ENCODE data around the gene DFFA.

Gene DFFA, protein sequence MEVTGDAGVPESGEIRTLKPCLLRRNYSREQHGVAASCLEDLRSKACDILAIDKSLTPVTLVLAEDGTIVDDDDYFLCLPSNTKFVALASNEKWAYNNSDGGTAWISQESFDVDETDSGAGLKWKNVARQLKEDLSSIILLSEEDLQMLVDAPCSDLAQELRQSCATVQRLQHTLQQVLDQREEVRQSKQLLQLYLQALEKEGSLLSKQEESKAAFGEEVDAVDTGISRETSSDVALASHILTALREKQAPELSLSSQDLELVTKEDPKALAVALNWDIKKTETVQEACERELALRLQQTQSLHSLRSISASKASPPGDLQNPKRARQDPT

DNA sequence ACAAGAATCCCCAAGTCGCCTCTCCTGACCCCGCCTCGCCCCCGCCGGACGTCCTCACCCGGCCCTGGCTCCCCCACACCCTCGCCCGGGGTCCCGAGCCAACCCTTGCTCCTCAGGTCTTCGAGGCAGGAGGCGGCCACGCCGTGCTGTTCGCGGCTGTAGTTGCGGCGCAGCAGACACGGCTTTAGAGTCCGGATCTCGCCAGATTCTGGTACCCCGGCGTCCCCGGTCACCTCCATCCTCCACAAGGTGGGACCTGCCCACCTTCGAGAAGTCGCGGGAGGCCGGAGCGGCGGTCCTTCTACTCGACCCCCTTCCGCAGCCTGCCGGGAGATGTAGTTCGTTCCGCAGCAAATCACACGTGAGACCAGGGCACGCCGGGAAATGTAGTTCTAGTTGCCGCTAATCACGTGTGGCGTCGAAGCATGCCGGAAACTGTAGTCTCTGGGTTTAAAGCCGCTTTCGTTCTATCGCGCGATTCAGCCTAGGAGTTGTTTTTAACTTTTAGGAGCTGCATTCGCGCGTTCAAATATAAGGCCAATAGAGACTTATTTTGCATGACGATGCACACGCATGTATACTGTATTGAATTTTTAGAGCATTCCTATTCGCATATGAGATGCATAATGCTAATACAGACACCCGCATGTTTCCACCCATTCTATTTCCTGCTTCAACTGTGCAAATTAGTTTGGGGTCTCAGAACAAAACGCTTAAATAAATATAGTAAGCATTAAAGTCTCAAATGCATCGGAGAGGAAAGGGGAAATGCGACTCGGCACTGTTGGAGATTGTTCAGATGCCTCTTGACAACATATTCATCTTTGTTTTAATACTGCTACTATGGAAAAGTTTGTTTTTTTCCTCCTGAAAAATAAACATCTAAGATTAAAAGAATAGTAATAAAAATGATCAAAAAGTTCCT is at the start of gene DFFA:
TSS of gene DFFA (minus strand) at position 310 of the 925 bp plus-strand sequence. CDS start at position 239, 71 bp downstream.
- DNase-seq, result peak; percentile 92 to 99 (median 96)
- intact Hi-C loops (cut with DNase I), result loop anchor here (1.0 to 2.0 kb wide), 2 partner anchors 22 to 42 kb away; partner anchors contain the start of gene CENPS

DNA sequence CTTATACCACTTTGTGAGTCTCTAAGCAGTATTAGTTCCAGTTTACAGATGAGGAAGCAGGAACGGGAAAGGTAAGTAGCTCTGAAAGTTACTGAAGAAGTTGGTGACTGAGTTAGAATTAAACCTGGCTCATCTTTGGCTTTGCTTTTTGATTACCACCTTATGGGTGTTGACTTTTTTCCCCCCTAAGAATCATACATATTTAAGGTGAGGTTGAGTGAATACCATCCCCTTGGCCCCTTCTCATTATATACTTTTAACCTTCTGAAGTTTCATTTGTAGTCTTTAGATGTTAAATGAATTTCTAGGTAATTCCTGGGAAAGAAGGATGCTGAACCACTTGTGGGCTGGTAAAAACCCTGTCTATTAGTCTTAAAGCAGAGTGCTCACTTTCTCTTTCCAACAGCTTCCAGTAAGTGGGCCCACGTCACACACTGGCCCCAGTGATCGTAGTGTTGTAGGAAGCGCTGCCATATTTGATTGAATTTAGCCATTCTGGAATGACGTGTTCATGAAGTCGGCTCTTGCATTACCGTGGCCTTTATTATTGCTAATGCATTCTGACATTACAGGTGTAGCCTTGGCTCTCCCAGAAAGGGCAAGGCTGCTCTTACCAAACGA is 49.3 kb upstream of the DFFA start:
- no peak for DNase-seq
- intact Hi-C loops (cut with DNase I), result no loop called here

DNA sequence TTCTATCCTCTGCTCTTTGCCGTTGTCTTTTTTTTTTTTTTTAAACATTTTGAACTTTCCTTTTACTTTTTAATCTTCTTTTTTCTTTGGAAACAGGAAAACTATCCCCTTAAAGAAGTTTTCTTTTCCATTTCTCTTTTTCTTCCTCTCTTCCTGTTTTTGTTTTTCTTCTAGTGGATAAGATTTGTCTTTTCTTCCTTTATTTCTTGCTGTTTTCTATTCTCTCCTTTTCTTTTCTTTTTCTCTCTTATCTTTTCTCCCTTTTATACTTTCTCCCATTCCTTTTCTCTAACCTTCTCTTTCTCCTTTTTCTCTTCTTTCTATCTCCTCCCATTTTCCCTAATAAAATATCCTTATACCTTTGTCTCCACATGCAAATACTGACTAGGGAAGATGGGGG is 48.6 kb upstream of the DFFA start:
- intact Hi-C loops (cut with DNase I), result no loop called here

GRCh38 chr1:10520497-10520896 is 48.2 kb upstream of the DFFA start:
- DNase-seq, result no peak
- intact Hi-C loops (cut with DNase I), result no loop called here

More for the DNA sequence above, 48.6 kb upstream of the DFFA start:
- no peak for DNase-seq

- intact Hi-C loops (cut with DNase I), result no loop called here
- no peak for DNase-seq
Measured at GRCh38 chr1:10519016-10519417, 46.7 kb upstream of the DFFA start.

GRCh38 chr1:10517677-10517982 is 45.3 kb upstream of the DFFA start:
- DNase-seq, result no peak
- intact Hi-C loops (cut with DNase I), result no loop called here

GRCh38 chr1:10516925-10517676 is 44.8 kb upstream of the DFFA start:
- intact Hi-C loops (cut with DNase I), result no loop called here
- DNase-seq, result no peak

GRCh38 chr1:10515976-10516750 is 43.8 kb upstream of the DFFA start:
- intact Hi-C loops (cut with DNase I), result loop anchor here (2.0 kb wide), 1 partner anchor 351 kb away; no protein-coding TSS in a partner anchor
- no peak for DNase-seq

GRCh38 chr1:10515301-10515975 is 43.1 kb upstream of the DFFA start:
- DNase-seq, result no peak
- intact Hi-C loops (cut with DNase I), result loop anchor here (2.0 kb wide), 1 partner anchor 351 kb away; no protein-coding TSS in a partner anchor

GRCh38 chr1:10514490-10515235 is 42.3 kb upstream of the DFFA start:
- DNase-seq, result no peak
- intact Hi-C loops (cut with DNase I), result loop anchor here (2.0 to 5.0 kb wide), 2 partner anchors 352 to 428 kb away; no protein-coding TSS in a partner anchor

GRCh38 chr1:10513199-10513598 is 40.9 kb upstream of the DFFA start:
- intact Hi-C loops (cut with DNase I), result loop anchor here (5.0 kb wide), 1 partner anchor 429 kb away; no protein-coding TSS in a partner anchor
- DNase-seq, result no peak

- intact Hi-C loops (cut with DNase I), result loop anchor here (5.0 kb wide), 1 partner anchor 431 kb away; no protein-coding TSS in a partner anchor
- DNase-seq, result peak in 1 of 10 donors; percentile 16
Measured at GRCh38 chr1:10511494-10511885, 39.2 kb upstream of the DFFA start.

DNA sequence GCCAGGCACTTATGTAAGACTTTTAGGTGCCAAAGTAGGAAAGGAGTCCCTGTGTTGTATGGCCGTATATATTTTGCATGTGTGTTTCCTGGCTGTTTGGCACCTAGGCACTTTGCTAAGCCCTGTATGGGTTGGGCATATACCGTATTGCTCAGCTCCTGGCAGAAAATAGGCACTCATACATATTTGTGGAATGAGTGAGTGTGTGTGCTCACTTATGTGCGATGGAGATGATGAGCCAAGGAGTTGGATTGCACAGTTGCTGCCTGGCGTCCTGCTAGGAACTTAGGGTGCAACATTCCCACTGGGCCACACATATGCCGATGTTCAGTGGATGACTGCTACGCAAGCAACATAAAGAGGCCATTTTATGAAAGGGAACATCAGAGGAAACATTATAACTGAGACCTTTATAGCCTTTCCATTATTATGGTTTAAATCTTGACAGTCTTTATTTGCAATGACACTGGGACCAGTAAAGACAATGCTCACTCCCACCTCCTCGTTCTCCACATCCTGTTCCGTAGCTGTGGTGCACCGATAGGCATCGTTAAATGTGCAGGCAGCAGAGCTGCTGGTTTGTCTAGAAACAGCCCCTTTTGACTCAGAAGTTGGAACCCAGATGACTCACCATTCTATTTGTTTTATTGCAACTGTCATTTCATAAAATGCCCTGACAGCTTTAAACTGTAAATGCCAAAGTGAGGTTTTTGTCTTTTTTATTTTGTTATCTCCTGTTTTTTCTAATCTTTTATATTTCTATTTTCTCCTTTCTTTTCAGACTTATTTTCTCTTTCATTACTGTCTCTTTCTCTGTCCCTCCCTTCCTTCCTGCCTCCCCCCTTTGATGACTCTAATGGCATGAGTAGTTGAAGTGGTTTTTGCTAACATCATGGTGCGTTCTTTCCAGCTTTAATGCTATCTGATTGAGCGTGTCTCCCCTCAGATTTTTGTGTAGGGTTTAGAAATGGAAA is 38.5 kb upstream of the DFFA start:
- intact Hi-C loops (cut with DNase I), result loop anchor here (5.0 kb wide), 1 partner anchor 431 kb away; no protein-coding TSS in a partner anchor
- DNase-seq, result peak in 2 of 10 donors; percentile 41 to 82

- DNase-seq, result peak in 1 of 10 donors; percentile 20
- intact Hi-C loops (cut with DNase I), result loop anchor here (5.0 kb wide), 1 partner anchor 432 kb away; no protein-coding TSS in a partner anchor
Measured at GRCh38 chr1:10509809-10510509, 37.6 kb upstream of the DFFA start.

DNA sequence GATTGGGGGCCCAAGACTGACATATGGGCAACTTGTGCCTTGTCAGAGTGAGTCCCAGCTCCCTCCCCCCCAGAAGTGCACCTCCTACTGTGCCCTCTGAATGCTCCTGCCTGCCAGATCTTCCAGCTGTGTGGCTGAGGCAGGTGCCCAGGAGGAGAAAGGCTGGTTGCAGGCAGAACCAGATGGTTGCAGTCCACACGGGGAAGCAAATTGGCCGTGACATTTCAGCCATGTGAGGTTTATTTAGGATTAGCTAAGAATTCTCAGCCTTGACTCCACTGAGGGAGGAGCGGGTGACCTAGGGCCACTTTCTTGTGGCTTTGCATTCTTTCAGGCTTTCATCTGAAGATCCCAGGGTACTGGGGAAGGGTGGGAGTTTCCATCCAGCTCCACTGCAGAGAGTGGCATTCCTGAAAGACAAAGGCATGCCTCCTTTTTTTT is 36.2 kb upstream of the DFFA start:
- DNase-seq, result peak in 1 of 10 donors; percentile 67
- intact Hi-C loops (cut with DNase I), result no loop called here

Measured in posterior cingulate gyrus (tissue), 11 donors.